ENCODE measurements around the gene SECISBP2.

- TF ChIP-seq, protein P1, sequence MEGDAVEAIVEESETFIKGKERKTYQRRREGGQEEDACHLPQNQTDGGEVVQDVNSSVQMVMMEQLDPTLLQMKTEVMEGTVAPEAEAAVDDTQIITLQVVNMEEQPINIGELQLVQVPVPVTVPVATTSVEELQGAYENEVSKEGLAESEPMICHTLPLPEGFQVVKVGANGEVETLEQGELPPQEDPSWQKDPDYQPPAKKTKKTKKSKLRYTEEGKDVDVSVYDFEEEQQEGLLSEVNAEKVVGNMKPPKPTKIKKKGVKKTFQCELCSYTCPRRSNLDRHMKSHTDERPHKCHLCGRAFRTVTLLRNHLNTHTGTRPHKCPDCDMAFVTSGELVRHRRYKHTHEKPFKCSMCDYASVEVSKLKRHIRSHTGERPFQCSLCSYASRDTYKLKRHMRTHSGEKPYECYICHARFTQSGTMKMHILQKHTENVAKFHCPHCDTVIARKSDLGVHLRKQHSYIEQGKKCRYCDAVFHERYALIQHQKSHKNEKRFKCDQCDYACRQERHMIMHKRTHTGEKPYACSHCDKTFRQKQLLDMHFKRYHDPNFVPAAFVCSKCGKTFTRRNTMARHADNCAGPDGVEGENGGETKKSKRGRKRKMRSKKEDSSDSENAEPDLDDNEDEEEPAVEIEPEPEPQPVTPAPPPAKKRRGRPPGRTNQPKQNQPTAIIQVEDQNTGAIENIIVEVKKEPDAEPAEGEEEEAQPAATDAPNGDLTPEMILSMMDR (IDR thresholded peaks at IDR 0.05): no peak
- TF ChIP-seq SMC3 (IDR thresholded peaks at IDR 0.05) (no peak), POLR2A (IDR thresholded peaks at IDR 0.05; ENCODE audit: low read length) (no peak), HDAC2 (IDR thresholded peaks at IDR 0.05) (no peak), CEBPB (IDR thresholded peaks at IDR 0.05) (no peak), E2F6 (IDR thresholded peaks at IDR 0.05; ENCODE audit: borderline replicate concordance, low read depth) (no peak), EHF (CRISPR knock-in tag; IDR thresholded peaks at IDR 0.05) (no peak), CHD2 (IDR thresholded peaks at IDR 0.05; ENCODE audit: low read length, partially characterized antibody) (no peak), MAFK (IDR thresholded peaks at IDR 0.05; ENCODE audit: partially characterized antibody) (no peak), EP300 (IDR thresholded peaks at IDR 0.05) (no peak)
- TF ChIP-seq, protein P2, sequence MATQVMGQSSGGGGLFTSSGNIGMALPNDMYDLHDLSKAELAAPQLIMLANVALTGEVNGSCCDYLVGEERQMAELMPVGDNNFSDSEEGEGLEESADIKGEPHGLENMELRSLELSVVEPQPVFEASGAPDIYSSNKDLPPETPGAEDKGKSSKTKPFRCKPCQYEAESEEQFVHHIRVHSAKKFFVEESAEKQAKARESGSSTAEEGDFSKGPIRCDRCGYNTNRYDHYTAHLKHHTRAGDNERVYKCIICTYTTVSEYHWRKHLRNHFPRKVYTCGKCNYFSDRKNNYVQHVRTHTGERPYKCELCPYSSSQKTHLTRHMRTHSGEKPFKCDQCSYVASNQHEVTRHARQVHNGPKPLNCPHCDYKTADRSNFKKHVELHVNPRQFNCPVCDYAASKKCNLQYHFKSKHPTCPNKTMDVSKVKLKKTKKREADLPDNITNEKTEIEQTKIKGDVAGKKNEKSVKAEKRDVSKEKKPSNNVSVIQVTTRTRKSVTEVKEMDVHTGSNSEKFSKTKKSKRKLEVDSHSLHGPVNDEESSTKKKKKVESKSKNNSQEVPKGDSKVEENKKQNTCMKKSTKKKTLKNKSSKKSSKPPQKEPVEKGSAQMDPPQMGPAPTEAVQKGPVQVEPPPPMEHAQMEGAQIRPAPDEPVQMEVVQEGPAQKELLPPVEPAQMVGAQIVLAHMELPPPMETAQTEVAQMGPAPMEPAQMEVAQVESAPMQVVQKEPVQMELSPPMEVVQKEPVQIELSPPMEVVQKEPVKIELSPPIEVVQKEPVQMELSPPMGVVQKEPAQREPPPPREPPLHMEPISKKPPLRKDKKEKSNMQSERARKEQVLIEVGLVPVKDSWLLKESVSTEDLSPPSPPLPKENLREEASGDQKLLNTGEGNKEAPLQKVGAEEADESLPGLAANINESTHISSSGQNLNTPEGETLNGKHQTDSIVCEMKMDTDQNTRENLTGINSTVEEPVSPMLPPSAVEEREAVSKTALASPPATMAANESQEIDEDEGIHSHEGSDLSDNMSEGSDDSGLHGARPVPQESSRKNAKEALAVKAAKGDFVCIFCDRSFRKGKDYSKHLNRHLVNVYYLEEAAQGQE (IDR thresholded peaks at IDR 0.05): no peak
- TF ChIP-seq, protein P3, sequence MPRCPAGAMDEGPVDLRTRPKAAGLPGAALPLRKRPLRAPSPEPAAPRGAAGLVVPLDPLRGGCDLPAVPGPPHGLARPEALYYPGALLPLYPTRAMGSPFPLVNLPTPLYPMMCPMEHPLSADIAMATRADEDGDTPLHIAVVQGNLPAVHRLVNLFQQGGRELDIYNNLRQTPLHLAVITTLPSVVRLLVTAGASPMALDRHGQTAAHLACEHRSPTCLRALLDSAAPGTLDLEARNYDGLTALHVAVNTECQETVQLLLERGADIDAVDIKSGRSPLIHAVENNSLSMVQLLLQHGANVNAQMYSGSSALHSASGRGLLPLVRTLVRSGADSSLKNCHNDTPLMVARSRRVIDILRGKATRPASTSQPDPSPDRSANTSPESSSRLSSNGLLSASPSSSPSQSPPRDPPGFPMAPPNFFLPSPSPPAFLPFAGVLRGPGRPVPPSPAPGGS (IDR thresholded peaks at IDR 0.05): no peak
These were observed 34.8 kb downstream of the SECISBP2 start for GRCh38 chr9:89352874-89353649.
